NCI-H2081 treated with DMSO at 0.1 percent for 48 hours (cell line): ENCODE measurements around the gene TMEM236.
"Not testable (repeated sequence)": the region's sequence is repeated elsewhere in the genome, so short reads cannot be mapped to it uniquely, and the experiment has no call there.

Experiments
- DNase-seq: peaks from one replicate; lab custom pipeline; 2025; lab: John Stamatoyannopoulos, UW

TMEM236 gene

GRCh38 chr10:17751781-17752445, at the start of gene TMEM236:
TMEM236 (plus strand) TSS chr10:17752201; CDS start chr10:17752296, 95 bp downstream.
- no peak for DNase-seq

GRCh38 chr10:17703706-17704105, 48.3 kb upstream of the TMEM236 start:
- DNase-seq = no peak

DNA sequence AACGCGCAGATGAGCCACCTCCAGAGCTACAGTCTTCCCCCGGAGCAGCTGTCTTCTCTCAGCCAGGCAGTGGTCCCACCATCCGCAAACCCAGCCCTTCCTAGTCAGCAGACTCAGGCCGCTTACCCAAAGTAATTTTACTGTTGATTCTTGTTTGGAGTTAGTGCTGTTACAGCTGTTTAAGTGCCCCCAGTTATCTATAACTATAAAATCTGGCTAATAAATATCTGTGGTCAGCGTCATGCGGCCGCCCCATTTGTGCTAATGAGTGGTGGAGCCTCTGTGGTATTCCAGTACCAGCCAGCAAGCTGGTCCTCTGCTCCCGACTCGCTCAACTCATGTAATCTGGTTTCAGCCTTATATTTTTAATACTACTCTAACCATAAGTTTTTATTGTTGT, 43.2 kb upstream of the TMEM236 start:
- no peak for DNase-seq

DNA sequence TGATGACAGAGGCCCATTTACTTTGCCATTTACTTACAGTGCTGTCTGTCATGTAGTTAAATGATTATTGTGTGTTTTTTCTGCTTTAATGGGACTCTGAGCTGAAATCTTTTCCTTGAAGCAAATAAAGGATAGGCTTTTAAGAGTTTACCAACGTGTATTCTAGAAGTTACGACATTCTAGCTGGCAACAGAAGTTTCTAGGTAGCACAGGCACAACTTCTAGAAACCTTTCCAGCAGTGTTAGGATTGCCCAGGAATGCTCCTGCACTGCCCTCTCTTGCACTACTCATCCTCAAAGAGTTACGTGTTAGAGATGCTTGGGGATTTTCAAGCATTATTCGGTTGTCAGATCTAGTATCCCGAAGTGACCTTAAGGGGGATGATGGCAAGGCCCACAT, 42.5 kb upstream of the TMEM236 start:
- no peak for DNase-seq

DNA sequence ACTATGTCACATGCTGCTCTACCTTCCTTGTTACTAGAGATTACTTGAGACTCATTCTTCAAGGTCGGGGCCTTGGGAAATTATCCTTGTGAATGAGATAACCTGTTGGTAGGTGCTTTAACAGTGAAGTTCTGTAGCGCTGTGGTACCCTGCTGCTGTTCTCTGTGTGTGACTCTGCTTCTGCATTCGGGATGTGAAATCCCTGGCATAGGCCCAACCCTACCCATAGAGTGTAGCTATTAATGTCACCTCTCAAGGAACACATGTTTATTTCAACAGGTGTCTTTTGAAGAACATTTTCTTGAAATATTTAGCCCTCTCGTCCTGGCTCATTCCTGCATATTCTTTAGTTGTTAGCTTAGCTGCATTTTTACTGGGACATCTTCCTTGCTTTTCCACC, 41.8 kb upstream of the TMEM236 start:
- DNase-seq = no peak

GRCh38 chr10:17712053-17712452, 39.9 kb upstream of the TMEM236 start:
- no peak for DNase-seq

DNA sequence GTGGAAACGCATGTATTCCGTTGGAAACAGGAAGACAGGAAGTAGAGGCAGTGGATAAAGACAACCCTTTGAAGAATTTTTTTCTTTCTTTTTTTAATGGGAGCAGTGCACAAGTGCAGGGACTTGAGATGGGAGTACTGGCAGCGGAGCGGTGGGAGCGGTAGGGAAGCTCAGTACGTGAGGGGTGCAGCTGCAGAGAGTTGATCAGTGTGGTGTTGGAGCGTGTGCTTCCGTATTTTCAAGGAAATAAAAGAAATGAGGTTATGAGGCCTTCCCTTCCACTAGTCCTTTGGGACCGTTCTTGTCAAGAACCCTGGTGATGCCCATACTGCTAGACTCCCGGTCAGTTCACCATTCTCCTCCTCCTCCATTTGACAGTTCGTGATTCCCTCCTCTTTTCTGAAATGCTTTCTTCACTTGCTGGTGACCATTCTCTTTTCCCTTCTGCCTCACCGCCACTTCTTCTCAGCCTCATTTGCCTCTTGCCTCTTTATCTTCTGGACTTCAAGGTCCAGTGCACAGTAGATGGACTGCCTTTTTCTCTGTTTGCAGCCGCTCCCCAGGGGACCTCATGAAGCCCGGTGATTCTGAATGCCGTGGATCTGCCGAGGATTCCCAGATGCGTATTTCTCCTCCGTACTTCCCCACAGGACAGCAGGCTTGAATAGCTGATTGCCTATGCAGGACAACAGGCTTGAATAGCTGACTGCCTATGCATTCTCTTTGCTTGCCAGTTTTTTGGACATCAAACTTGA, 39.1 kb upstream of the TMEM236 start:
- DNase-seq = no peak

DNA sequence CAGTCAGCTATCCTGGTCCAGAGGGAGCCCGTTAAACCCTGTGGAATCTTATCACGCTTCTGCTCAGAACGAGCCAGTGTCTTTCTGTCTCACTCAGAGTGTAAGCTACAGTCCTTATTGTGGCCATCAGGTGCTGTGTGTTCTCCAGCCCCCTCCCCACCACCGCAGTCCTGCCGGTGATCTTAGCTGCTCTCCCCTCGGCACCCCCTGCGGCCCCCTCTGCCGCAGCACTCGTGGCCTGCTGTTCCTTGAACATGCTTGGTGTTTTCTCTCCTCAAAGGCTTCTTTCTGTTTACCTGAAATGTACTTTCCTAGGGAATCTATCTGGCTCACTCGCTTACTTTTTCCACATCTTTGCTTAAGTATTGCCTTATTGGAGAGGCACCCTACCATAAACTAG, 38.2 kb upstream of the TMEM236 start:
- DNase-seq = no peak

DNA sequence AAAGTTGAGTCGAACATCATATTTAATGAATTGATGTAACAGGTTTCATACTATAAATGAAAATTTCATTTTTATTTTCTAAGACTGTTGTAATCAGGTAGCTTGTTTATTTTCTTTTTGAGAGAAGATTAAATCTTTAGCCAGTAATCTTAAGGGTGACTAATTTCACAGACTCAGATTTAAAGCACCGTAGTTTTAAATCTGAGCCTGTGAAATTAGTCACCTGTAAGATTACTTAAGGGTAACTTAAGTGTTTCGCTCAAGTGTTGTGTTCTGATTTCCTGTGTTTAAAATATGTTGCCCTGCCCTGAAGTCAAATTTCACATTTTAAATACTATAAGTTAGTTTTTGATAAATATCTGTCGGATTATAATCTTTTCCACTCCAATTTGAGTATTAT, 35.8 kb upstream of the TMEM236 start:
- DNase-seq = no peak

GRCh38 chr10:17722317-17723014, 29.5 kb upstream of the TMEM236 start:
- DNase-seq = not testable (repeated sequence)

DNA sequence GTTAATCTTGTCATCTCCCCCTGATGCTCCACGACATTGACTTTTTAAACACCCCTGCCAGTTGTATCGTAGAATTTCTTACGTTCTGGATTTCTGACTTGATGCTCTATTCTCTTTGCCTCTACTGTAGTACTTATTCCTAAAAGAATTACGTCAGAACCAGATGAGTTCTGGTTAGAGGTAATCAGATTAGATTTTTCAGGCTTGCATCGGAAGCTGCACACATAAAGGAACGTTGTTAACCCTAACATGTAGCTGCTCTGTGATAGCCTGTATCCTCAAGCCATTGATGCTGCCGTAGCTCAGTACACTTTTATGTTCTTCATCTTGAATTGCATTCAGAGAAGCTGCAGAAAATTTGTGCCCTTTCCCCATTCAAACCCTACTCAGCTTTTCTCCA, 26.3 kb upstream of the TMEM236 start:
- no peak for DNase-seq

GRCh38 chr10:17729630-17730029, 22.4 kb upstream of the TMEM236 start:
- no peak for DNase-seq

GRCh38 chr10:17730667-17731066, 21.3 kb upstream of the TMEM236 start:
- DNase-seq = no peak

DNA sequence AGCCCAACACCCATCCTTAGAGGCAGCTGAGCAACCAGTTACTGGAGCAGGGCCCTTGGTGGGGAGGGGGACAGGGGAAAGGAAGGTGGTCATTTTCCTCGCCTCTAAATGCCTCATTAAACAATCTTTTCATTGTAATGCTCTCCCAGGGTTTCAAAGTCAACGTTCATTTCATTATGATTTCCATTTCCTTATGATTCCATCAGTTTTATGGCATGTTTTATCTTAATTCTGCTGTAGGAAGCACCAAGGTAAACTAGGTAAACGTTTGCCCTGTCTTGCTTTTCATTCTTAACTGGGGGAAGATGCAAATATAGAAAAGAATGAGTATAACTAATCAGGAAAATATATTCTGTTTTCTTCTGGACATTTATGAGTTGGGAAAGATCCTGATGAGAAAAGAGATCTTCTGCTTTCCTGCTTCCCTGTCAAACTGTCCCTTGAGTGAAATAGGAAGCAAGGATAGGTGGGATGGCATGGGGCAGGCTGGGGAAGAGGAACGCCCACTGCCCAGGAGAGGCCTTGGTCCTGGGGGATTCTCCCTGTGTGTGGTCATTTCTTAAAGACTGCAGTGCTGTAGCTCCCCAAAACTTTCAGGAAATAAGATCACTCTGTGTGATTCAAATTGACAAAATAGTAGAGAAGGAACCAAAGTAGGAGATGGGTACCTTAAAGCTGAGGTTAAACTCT, 20.5 kb upstream of the TMEM236 start:
- no peak for DNase-seq

GRCh38 chr10:17733620-17734019, 18.4 kb upstream of the TMEM236 start:
- DNase-seq = no peak

DNA sequence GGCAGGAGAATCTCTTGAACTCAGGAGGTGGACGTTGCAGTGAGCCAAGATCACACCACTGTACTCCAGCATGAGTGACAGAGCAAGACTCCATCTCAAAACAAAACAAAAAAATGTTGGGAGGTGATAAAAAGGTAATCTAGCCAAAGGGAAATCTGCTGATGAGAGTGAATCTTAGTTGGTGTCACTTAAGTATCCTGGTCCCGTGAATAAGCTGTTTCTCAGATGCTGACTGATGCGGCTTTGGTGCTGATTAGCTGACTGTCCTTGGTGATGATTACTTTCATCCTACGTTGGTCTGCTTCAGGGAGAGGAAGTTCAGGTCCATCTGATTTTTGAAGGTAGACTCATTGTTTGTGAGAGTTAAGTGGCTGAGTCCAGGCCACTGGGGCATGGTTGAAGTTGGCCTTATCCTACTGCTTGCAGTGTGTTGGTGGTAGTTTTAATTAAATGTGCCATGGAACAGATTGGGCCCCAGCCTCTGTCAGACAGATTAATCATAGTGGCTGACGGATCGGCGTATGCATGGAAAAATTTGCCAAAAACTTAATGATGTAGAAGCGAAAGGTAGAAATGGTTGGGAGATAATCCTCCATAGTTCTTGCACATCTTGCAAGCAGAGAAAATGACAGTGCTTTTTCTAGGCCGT, 17.4 kb upstream of the TMEM236 start:
- DNase-seq = no peak

DNA sequence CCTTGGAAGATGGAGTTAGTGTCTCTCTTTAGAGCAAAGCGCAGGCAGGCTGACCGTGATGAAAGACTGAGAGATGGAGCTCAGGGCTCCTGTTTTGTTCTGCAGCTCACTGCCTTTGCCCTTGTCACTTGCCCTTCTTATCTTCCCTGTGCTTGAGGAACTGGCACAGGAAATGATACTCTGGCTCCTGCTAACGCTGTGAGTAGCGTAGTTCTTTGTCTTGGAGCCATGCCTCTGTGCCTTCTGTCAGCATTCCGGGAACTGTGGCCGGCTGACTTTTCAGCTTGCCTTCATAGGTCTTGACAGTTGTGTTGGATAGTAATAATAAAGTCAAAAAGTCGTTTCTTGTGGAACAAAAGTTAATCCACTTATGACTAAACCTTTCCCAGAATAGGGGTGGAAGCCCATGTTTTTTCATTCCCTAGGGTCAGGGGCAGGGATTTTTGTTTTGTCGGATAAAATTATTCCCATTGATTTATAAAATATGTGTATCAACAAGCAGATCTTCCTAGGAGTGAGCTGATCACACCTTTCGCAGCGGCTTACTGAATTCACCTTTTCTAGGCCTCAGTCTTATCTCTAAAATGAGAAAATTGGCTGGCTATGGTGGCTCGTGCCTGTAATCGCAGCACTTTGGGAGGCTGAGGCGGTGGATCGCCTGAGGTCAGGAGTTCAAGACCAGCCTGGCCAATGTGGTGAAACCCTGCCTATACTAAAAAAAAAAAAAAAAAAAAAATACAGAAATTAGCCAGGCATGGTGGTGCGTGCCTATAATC, 16.6 kb upstream of the TMEM236 start:
- DNase-seq = no peak

DNA sequence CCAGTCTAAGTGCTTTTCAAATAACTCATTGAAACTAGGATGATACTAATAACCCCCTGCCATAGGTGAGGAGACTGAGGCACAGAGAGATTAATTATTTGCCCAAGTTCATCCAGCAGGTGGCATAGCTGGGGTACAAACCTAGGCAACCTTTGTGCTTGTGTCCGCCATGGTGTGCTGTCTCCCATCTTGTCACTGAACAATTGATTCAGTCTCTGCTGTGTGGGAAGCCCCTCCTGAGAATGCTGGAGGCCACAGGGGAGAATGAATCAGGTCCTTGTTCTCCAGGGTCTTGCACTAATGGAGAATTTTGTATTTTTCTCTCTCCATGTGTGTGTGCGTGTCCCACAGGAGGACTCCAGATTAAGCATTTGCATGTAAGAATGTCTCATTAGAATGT, 15.8 kb upstream of the TMEM236 start:
- no peak for DNase-seq

DNA sequence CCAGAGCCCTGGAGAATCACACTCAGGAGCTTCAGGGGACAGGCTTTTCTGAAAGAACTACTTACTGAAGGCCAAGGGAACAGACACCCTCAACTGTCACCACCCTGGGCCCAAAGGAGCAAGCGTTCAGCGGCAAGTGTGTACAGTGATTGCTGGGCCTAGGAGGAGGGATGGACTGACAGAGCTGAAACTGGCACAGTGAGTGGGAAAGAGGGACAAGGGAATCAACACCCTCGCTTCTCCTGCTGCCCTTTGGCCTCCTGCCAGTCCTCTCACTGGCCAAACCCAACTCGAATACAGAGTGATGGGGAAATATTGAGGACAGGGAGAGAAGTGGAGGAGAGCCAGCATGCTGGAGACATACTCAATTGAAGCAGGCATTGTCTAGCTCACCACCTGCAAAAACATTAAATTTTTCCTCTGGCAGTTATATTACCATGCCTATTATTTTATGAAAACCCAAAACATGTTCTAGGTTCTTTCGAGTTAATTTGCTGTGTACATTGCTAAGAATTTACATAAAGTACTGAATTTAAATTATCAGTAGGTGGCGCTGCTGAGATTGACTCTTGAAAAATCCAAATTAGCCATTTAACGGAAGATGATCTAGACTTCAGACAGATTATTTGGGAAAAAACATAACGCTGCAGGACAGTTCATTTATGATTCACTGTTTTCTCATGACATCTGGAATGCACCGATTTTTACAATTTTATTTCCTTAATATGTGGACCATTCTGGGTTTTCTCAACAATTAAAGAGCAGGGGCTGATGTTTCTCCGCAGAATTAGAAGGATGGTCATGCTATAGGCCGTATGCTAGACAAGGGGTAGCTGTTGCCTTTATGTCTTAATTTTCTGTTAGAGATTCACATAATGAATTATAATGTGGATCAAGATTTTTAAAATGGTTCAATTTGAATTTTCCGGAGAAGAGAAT, 14.7 kb upstream of the TMEM236 start:
- DNase-seq = no peak

GRCh38 chr10:17740668-17741067, 11.3 kb upstream of the TMEM236 start:
- DNase-seq = no peak
